DMS79 treated with DMSO at 0.1 percent for 48 hours (cell line): Measurements from ENCODE around the gene COL25A1.
"Not testable (repeated sequence)": the region's sequence is repeated elsewhere in the genome, so short reads cannot be mapped to it uniquely, and the experiment has no call there.

Experiments used
- DNase-seq: peaks from one replicate; lab custom pipeline; 2025; lab: John Stamatoyannopoulos, UW

Gene COL25A1

GRCh38 chr4:108950158-108950915 is 352.1 kb downstream of the COL25A1 start:
- DNase-seq: no peak

- DNase-seq: no peak
Observed at GRCh38 chr4:108947526-108947925, 354.9 kb downstream of the COL25A1 start.

GRCh38 chr4:108946237-108946636 is 356.2 kb downstream of the COL25A1 start:
- DNase-seq: no peak

GRCh38 chr4:108943976-108944591 is 358.4 kb downstream of the COL25A1 start:
- no peak for DNase-seq

GRCh38 chr4:108943371-108943770 is 359.1 kb downstream of the COL25A1 start:
- no peak for DNase-seq

- DNase-seq: peak; percentile 1
Observed at GRCh38 chr4:108941904-108942430, 360.5 kb downstream of the COL25A1 start.

- DNase-seq: no peak
Observed at GRCh38 chr4:108940634-108941033, 361.8 kb downstream of the COL25A1 start.

- DNase-seq: no peak
Observed at GRCh38 chr4:108940149-108940548, 362.3 kb downstream of the COL25A1 start.

GRCh38 chr4:108937066-108937465 is 365.4 kb downstream of the COL25A1 start:
- no peak for DNase-seq

- DNase-seq: not testable (repeated sequence)
Observed at GRCh38 chr4:108933925-108934324, 368.5 kb downstream of the COL25A1 start.

GRCh38 chr4:108933046-108933445 is 369.4 kb downstream of the COL25A1 start:
- DNase-seq: no peak

GRCh38 chr4:108931926-108932325 is 370.5 kb downstream of the COL25A1 start:
- no peak for DNase-seq

GRCh38 chr4:108930186-108930585 is 372.3 kb downstream of the COL25A1 start:
- DNase-seq: no peak

GRCh38 chr4:108926781-108927180 is 375.7 kb downstream of the COL25A1 start:
- no peak for DNase-seq

- no peak for DNase-seq
Observed at GRCh38 chr4:108926061-108926460, 376.4 kb downstream of the COL25A1 start.

GRCh38 chr4:108922191-108922590 is 380.3 kb downstream of the COL25A1 start:
- no peak for DNase-seq

- DNase-seq: no peak
Observed at GRCh38 chr4:108920395-108921087, 381.9 kb downstream of the COL25A1 start.

GRCh38 chr4:108919226-108919893 is 383.1 kb downstream of the COL25A1 start:
- DNase-seq: no peak

GRCh38 chr4:108917255-108917654 is 385.2 kb downstream of the COL25A1 start:
- no peak for DNase-seq

GRCh38 chr4:108916638-108917037 is 385.8 kb downstream of the COL25A1 start:
- no peak for DNase-seq

GRCh38 chr4:108906866-108907367 is 395.5 kb downstream of the COL25A1 start:
- DNase-seq: no peak

GRCh38 chr4:108906006-108906405 is 396.5 kb downstream of the COL25A1 start:
- DNase-seq: no peak
